Activated B cell treated with CpG ODN at 0.5 μM for 24 hours (primary cell): Measurements from ENCODE around the gene ARRDC1. TPM values are rescaled to one million over a fixed set of nuclear protein-coding genes. Genes with fewer than 3 reads are reported as not detected.

ENCODE experiments used
- ATAC-seq: fragments of 200-7000 bp; cut with Tn5 transposase; one replicate; pipeline ENCODE4 v1.10.0; 2021; ENCODE audit warnings: low read depth, mild to moderate bottlenecking, moderate library complexity
- CTCF ChIA-PET: fragments of 350-600 bp; sonication (Branson Sonifier 250); formaldehyde crosslinking; loops from one replicate; lab custom pipeline; 2021; ENCODE audit warnings: antibody characterized with exemption; lab: Charles Lee
- POLR2A ChIA-PET: fragments of 350-600 bp; sonication (Branson Sonifier 250); formaldehyde crosslinking; loops from one replicate; lab custom pipeline; 2021; ENCODE audit warnings: antibody characterized with exemption; lab: Charles Lee
- DNase-seq: peaks from one replicate; pipeline ENCODE4 v3.0.0; 2022
- H3K27ac Mint-ChIP-seq: one replicate; pipeline ENCODE4 v1.8.0; 2020; ENCODE audit warnings: mixed read lengths
- H3K27me3 Mint-ChIP-seq: one replicate; pipeline ENCODE4 v1.8.0; 2021; ENCODE audit warnings: mixed read lengths
- H3K36me3 Mint-ChIP-seq: one replicate; pipeline ENCODE4 v1.8.0; 2021; ENCODE audit warnings: low read depth, mixed read lengths
- H3K4me1 Mint-ChIP-seq: one replicate; pipeline ENCODE4 v1.8.0; 2021; ENCODE audit warnings: mixed read lengths
- H3K4me3 Mint-ChIP-seq: one replicate; pipeline ENCODE4 v1.8.0; 2020; ENCODE audit warnings: mild to moderate bottlenecking, mixed read lengths
- H3K9me3 Mint-ChIP-seq: one replicate; pipeline ENCODE4 v1.8.0; 2020; ENCODE audit warnings: mixed read lengths
- CTCF ChIP-seq: fragments of 200-600 bp; IDR thresholded peaks from one replicate; pipeline ENCODE4 v1.8.0; 2022; ENCODE audit warnings: antibody characterized with exemption, mild to moderate bottlenecking
- intact Hi-C: fragments of 100-400 bp; cut with micrococcal nuclease; formaldehyde crosslinking; loops from one replicate; pipeline ENCODE4 v1.15.1; 2024
- total RNA-seq: library from RNA; stranded (reverse); gene quantifications from 2 replicates; pipeline ENCODE4 v1.2.3, GENCODE V29; 2022

ARRDC1 gene
- total RNA-seq, 1 donor from 2014 or later: 58.3 TPM

- ChIA-PET CTCF (no interaction called here), POLR2A (no interaction called here)
- Mint-ChIP-seq H3K36me3 (peaks cover 57% of the 10 kb centered on the region), H3K9me3 (no peaks in the 10 kb centered on the region), H3K4me3 (no peak overlapping the region), H3K4me1 (peaks cover 7% of the 10 kb centered on the region), H3K27me3 (no peaks in the 10 kb centered on the region), H3K27ac (no peak overlapping the region)
- ATAC-seq (no peak), DNase-seq (no peak)
- intact Hi-C loops: no loop called here
- TF ChIP-seq CTCF: no peak
Measured at GRCh38 chr9:137583347-137583746, 22.1 kb upstream of the ARRDC1 start.

- ChIA-PET POLR2A (no interaction called here), CTCF (no interaction called here)
- H3K4me1 Mint-ChIP-seq: peaks cover 5% of the 10 kb centered on the region
- no peaks in the 10 kb centered on the region for H3K27me3 Mint-ChIP-seq
- no peak for DNase-seq
- no peak overlapping the region for H3K27ac Mint-ChIP-seq
- no peak overlapping the region for H3K4me3 Mint-ChIP-seq
- intact Hi-C loops: no loop called here
- H3K36me3 Mint-ChIP-seq: peaks cover 58% of the 10 kb centered on the region
- ATAC-seq: no peak
- no peak for TF ChIP-seq CTCF
- H3K9me3 Mint-ChIP-seq: no peaks in the 10 kb centered on the region
Measured at GRCh38 chr9:137583957-137584356, 21.5 kb upstream of the ARRDC1 start.

- ChIA-PET POLR2A (no interaction called here), CTCF (no interaction called here)
- peaks cover 1% of the 10 kb centered on the region for H3K27me3 Mint-ChIP-seq
- no peak for TF ChIP-seq CTCF
- no peak overlapping the region for H3K27ac Mint-ChIP-seq
- no peaks in the 10 kb centered on the region for H3K9me3 Mint-ChIP-seq
- no peak for DNase-seq
- intact Hi-C loops: no loop called here
- H3K4me3 Mint-ChIP-seq: no peak overlapping the region
- peaks cover 6% of the 10 kb centered on the region for H3K4me1 Mint-ChIP-seq
- H3K36me3 Mint-ChIP-seq: peaks cover 56% of the 10 kb centered on the region
- ATAC-seq: no peak
Measured at GRCh38 chr9:137586854-137587253, 18.6 kb upstream of the ARRDC1 start.

GRCh38 chr9:137588311-137588710 is 17.2 kb upstream of the ARRDC1 start:
- Mint-ChIP-seq H3K9me3 (no peaks in the 10 kb centered on the region), H3K4me1 (peaks cover 6% of the 10 kb centered on the region), H3K27me3 (peaks cover 1% of the 10 kb centered on the region), H3K36me3 (peaks cover 41% of the 10 kb centered on the region), H3K27ac (no peak overlapping the region), H3K4me3 (peak overlapping the region; percentile 65)
- DNase-seq: no peak
- ATAC-seq: no peak
- intact Hi-C loops: no loop called here
- ChIA-PET CTCF (interaction anchor here (0.5 to 1.3 kb wide), 2 partner anchors 9 to 542 kb away, joined by 3 to 6 read pairs; partner anchors contain the start of gene DPH7), POLR2A (no interaction called here)
- TF ChIP-seq CTCF: no peak

- Mint-ChIP-seq H3K4me3 (peak overlapping the region; percentile 19), H3K9me3 (no peaks in the 10 kb centered on the region), H3K36me3 (peaks cover 37% of the 10 kb centered on the region), H3K27ac (no peak overlapping the region), H3K4me1 (peaks cover 6% of the 10 kb centered on the region), H3K27me3 (peaks cover 1% of the 10 kb centered on the region)
- TF ChIP-seq CTCF: no peak
- ATAC-seq: no peak
- intact Hi-C loops: no loop called here
- ChIA-PET POLR2A (no interaction called here), CTCF (interaction anchor here (1.3 kb wide), 1 partner anchor 10 kb away, joined by 6 read pairs; the partner anchor contains the start of gene DPH7)
- DNase-seq: no peak
Measured at GRCh38 chr9:137588891-137589290, 16.6 kb upstream of the ARRDC1 start.
